NCI-H82 (cell line): ENCODE results near the gene LRRIQ3.
A peak's percentile ranks its signal among the peaks of the same experiment; 100 is the strongest.

Source experiments
- DNase-seq: peaks from one replicate; lab custom pipeline; 2025; lab: John Stamatoyannopoulos, UW

Gene LRRIQ3

DNA sequence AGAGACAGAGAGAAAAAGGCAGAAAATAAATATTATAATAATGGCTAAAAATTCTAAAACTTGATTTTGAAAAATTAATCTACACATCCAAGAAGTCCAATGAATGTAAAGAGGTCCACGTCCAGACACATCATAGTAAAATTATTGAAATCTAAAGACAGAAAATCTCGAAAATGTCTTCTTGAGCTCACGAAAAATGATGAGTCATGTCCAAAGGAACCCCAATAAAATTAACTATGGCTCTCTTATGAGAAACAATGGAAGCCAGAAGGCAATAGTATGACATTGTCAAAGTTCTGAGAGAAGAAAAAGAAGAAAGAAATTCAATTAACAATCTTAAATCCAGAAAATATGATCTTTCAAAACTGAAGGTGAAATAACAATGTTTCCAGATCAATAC is 84.6 kb downstream of the LRRIQ3 start:
- DNase-seq = no peak

- no peak for DNase-seq
Measured at GRCh38 chr1:74107394-74107793, 90.6 kb downstream of the LRRIQ3 start.

GRCh38 chr1:74091371-74091770 is 106.6 kb downstream of the LRRIQ3 start:
- no peak for DNase-seq

DNA sequence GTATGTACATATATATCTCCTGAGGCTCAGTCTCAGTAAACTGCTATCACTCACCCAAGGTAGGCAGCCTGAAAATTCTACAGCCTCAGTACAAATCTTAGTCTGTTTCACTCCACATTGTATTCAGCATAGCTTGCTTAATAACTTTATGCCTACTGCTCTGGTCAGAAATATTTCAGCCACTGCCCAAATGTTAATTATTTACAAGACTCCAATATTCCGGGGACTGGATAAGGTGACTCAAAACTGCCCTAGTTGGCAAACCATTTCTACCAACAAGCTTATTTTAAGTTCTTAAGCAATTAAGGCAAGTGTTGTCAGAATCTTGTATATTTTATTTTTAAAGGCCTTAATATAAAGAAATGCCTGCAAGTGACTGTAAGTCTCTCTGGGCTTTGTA is 114.8 kb downstream of the LRRIQ3 start:
- no peak for DNase-seq

GRCh38 chr1:74065081-74065480 is 132.9 kb downstream of the LRRIQ3 start:
- no peak for DNase-seq

GRCh38 chr1:74057719-74058118 is 140.3 kb downstream of the LRRIQ3 start:
- DNase-seq = no peak

DNA sequence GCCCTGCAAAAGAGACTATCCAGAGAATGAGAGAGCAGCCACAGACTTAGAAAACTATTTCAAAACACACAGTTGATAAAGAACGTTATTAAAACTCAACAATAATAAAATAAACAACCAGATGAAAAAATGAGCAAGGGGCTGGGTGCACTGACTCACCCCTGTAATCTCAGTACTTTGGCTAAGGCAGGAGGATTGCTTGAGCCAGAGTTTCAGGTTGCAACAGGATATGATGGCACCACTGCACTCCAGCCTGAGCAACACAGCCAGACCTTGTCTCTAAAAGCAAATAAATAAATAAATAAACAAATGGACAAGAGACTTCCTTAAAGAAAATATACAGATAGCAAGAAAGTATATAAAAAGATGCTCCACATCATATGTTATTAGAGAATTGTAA is 144.6 kb downstream of the LRRIQ3 start:
- no peak for DNase-seq

- DNase-seq = no peak
Measured at GRCh38 chr1:74050386-74050785, 147.6 kb downstream of the LRRIQ3 start.

DNA sequence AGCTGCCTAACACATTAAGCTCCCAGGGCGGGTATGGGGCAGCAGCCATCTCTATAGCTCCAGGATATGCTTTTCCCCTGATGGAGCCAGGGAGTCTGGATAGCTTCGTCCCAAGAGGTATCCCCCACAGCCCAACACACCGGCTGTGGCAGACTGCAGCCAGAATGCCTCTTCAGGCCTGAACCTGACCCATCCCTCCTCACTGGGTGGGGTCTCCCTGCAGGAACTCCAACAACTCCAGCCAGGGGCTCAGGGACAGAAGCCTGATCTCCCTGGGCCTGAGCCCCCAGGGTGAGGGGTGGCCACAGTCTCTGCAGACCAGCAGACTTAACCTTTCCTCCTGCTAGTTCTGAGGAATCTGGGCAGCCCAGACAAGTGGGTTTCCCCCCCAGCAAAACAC is 159.9 kb downstream of the LRRIQ3 start:
- DNase-seq = peak; percentile 6

DNA sequence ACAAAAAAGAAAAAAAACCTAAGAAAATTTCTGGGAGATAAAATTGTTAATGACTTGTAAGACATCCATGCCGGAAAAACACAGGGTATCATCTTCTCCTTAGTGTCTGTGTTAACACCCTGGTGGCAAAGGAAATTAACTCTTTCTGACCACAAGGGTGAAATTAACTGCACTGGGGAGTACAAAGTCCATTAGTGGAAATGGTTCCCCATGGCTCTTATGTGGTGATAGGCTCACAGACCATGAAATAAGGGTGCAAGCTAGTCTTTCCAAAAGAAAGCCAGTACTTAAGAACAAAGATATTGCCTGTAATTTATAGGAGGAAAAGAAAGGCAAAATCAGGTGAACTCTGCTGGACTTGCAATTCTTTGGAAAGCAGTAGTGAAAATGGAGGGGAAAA is 185.4 kb downstream of the LRRIQ3 start:
- DNase-seq = no peak

DNA sequence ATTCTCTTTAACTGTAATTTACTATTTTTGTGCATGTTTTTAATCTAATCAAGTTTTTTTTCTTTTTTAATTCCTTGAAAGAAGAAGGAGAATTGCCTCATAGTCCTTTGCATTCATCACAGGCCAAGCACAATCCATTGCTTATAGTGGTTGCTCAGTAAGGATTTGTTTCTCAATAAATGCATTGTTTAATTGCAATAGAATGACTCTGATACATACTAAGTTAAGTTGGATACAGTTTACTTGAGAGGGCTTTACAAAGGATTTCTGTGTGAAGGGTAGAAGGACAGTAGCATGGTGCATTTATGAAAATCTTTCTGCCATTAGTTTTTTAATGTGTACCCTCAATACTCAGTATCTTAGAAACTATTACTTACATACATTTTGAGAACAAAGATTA is 186.2 kb downstream of the LRRIQ3 start:
- no peak for DNase-seq

- DNase-seq = no peak
Measured at GRCh38 chr1:74010206-74010605, 187.8 kb downstream of the LRRIQ3 start.

GRCh38 chr1:74005533-74005932 is 192.4 kb downstream of the LRRIQ3 start:
- no peak for DNase-seq

DNA sequence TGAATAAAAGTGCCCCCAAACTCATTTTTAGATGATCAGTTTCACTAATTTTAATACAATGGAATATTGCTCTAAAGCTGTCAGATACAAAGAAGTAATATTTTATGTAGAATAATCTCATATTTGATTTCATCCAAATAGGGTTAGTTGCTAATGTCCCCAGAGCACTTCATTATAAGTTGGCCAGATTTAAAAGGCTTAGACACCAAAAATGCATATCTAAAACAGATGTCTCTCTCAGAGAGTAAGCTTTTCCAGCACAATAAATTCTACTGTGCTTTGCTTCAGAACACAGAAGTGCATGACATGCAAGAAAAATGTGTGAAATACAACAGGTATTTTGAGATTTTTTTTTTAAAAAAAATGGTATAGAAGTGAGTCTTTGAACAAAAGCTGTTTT is 194.2 kb downstream of the LRRIQ3 start:
- DNase-seq = no peak

GRCh38 chr1:73998348-73998959 is 199.5 kb downstream of the LRRIQ3 start:
- DNase-seq = peak; percentile 72

DNA sequence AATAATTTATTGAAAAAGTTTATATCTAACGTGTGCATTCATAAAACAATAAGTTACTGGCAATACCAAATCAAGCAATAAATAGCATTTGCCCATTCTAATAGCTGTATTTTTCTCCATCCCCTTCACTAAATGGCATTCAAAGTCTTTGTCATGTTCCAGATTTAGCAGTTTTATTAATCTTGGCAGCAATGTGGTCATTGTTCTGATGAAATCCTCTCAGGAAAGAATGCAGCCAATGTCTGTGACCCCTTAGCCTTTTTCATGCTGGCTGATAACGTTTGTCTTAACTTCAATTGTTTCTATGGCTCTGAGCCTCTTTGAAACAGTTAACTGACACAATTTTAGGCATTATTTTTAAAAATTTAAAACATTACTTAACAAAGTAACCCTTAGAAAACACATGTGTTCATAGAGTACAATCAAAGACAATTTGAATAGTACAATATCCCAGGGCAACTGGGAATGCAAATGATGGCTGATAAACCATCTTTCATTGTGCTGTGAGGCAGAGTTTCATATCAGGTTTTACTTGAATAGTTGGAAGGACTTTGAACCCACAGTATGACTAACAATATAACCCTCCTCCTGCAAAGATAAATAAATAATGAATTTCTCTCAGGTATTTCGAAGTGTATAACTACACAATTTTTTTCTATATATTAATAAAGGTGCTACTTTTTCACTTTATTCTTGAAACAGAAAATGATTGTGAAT is 217.5 kb downstream of the LRRIQ3 start:
- no peak for DNase-seq

- no peak for DNase-seq
Measured at GRCh38 chr1:73979684-73980083, 218.3 kb downstream of the LRRIQ3 start.

- no peak for DNase-seq
Measured at GRCh38 chr1:73978964-73979363, 219.0 kb downstream of the LRRIQ3 start.
